IMR-90 (cell line): ENCODE data around the gene MT1X. TPM values are rescaled to one million over a fixed set of nuclear protein-coding genes. Genes with fewer than 3 reads are reported as not detected.

Source experiments
- ATAC-seq: fragments of 200-7000 bp; cut with Tn5 transposase; 2 replicates; pipeline ENCODE4 v1.9.1; 2020; ENCODE audit warnings: low read depth, mild to moderate bottlenecking, moderate library complexity
- BruUV-seq: library from RNA; stranded (reverse); fragments of 400-500 nt; replicated peaks from 2 replicates; lab custom pipeline; 2021; lab: Mats Ljungman, UMichigan
- CTCF ChIA-PET: fragments of 300-600 bp; formaldehyde crosslinking; extraction: SDS; loops from one replicate; lab custom pipeline; 2021; ENCODE audit warnings: antibody characterized with exemption; lab: Yijun Ruan, JAX
- POLR2A ChIA-PET: fragments of 300-600 bp; sonication (Branson Sonifier 250); formaldehyde crosslinking; loops from one replicate; lab custom pipeline; 2022; ENCODE audit warnings: antibody characterized with exemption; ENCODE audit not compliant: unreplicated experiment; lab: Charles Lee
- DNase-seq: peaks from one replicate; pipeline ENCODE4 v3.0.0; 2013
- H2AFZ ChIP-seq: replicated peaks from 2 replicates; pipeline ENCODE3; 2013; ENCODE audit warnings: low read length, mild to moderate bottlenecking; ENCODE audit not compliant: poor library complexity
- H2AK5ac ChIP-seq: 2 replicates; pipeline ENCODE4 v1.6.1; 2013; ENCODE audit warnings: low read depth, low read length, inconsistent platforms
- H2AK9ac ChIP-seq: replicated peaks from 2 replicates; pipeline ENCODE3; 2013; ENCODE audit warnings: mild to moderate bottlenecking, low read depth, low read length, moderate library complexity; ENCODE audit not compliant: poor library complexity
- H2BK120ac ChIP-seq: 2 replicates; pipeline ENCODE4 v1.6.1; 2013; ENCODE audit warnings: low read depth, low read length, inconsistent platforms
- H2BK15ac ChIP-seq: 3 replicates; pipeline ENCODE4 v1.6.1; 2013; ENCODE audit warnings: low read depth, low read length, inconsistent platforms
- H2BK20ac ChIP-seq: 2 replicates; pipeline ENCODE4 v1.6.1; 2013; ENCODE audit warnings: low read depth, mild to moderate bottlenecking, inconsistent platforms, low read length, moderate library complexity
- H2BK5ac ChIP-seq: 2 replicates; pipeline ENCODE4 v1.6.1; 2013; ENCODE audit warnings: mild to moderate bottlenecking, low read depth, low read length, inconsistent platforms; ENCODE audit not compliant: poor library complexity, severe bottlenecking
- H3K14ac ChIP-seq: replicated peaks from 2 replicates; pipeline ENCODE4 v1.6.1; 2013; ENCODE audit warnings: low read depth, low read length, inconsistent platforms
- H3K18ac ChIP-seq: 2 replicates; pipeline ENCODE4 v1.6.1; 2013; ENCODE audit warnings: low read depth, low read length, control low read depth
- H3K23ac ChIP-seq: 2 replicates; pipeline ENCODE4 v1.6.1; 2013; ENCODE audit warnings: low read depth, low read length, inconsistent platforms
- H3K27ac ChIP-seq: 2 replicates; pipeline ENCODE4 v1.5.1; 2013; ENCODE audit warnings: mild to moderate bottlenecking, control low read depth, low read length; ENCODE audit not compliant: insufficient read depth
- H3K27me3 ChIP-seq: 2 replicates; pipeline ENCODE4 v1.6.1; 2013; ENCODE audit warnings: low read length; ENCODE audit not compliant: control insufficient read depth, insufficient read depth
- H3K36me3 ChIP-seq: 2 replicates; pipeline ENCODE4 v1.6.1; 2013; ENCODE audit warnings: low read length, mixed read lengths; ENCODE audit not compliant: control insufficient read depth, insufficient read depth
- H3K4ac ChIP-seq: 2 replicates; pipeline ENCODE4 v1.6.1; 2013; ENCODE audit warnings: low read depth, low read length, inconsistent platforms
- H3K4me1 ChIP-seq: 2 replicates; pipeline ENCODE4 v1.6.1; 2013; ENCODE audit warnings: low read length, mixed read lengths; ENCODE audit not compliant: control insufficient read depth, insufficient read depth
- H3K4me2 ChIP-seq: 2 replicates; pipeline ENCODE4 v1.6.1; 2013; ENCODE audit warnings: low read depth, mild to moderate bottlenecking, control low read depth, low read length, moderate library complexity
- H3K4me3 ChIP-seq: 2 replicates; pipeline ENCODE4 v1.5.1; 2013; ENCODE audit warnings: low read depth, mild to moderate bottlenecking, control low read depth, low read length, moderate library complexity; ENCODE audit not compliant: insufficient read depth
- H3K56ac ChIP-seq: 2 replicates; pipeline ENCODE4 v1.6.1; 2013; ENCODE audit warnings: low read length, inconsistent platforms; ENCODE audit not compliant: insufficient read depth; ENCODE audit errors: extremely low read depth
- H3K79me1 ChIP-seq, 2 experiments: 2 replicates each; pipeline ENCODE4 v1.6.1; 2013; ENCODE audit warnings: low read length in 2 of 2, inconsistent platforms in 1 of 2, low read depth in 1 of 2
- H3K9ac ChIP-seq: 2 replicates; pipeline ENCODE4 v1.6.1; 2013; ENCODE audit warnings: low read depth, low read length, control low read depth
- H3K9me1 ChIP-seq: 2 replicates; pipeline ENCODE4 v1.6.1; 2013; ENCODE audit warnings: low read length, inconsistent platforms; ENCODE audit not compliant: insufficient read depth
- H3K9me3 ChIP-seq: 2 replicates; pipeline ENCODE4 v1.6.1; 2013; ENCODE audit warnings: low read length; ENCODE audit not compliant: control insufficient read depth, insufficient read depth
- H4K20me1 ChIP-seq: 2 replicates; pipeline ENCODE4 v1.6.1; 2013; ENCODE audit warnings: low read length, inconsistent platforms; ENCODE audit not compliant: insufficient read depth
- H4K5ac ChIP-seq: 2 replicates; pipeline ENCODE4 v1.6.1; 2013; ENCODE audit warnings: mild to moderate bottlenecking, low read depth, low read length, control low read depth
- H4K8ac ChIP-seq, 2 experiments: 2 replicates each; pipeline ENCODE4 v1.6.1; 2013; ENCODE audit warnings: low read depth in 2 of 2, low read length in 2 of 2, control low read depth in 1 of 2, inconsistent platforms in 1 of 2
- H4K91ac ChIP-seq: 2 replicates; pipeline ENCODE4 v1.6.1; 2013; ENCODE audit warnings: low read depth, low read length, inconsistent platforms; ENCODE audit not compliant: insufficient read depth
- BHLHE40 ChIP-seq: fragments of 150-350 bp; IDR thresholded peaks from 2 replicates; pipeline ENCODE4 v1.6.1; 2016; ENCODE audit warnings: mild to moderate bottlenecking, low read depth, low read length
- MAZ ChIP-seq: IDR thresholded peaks from 2 replicates; pipeline ENCODE4 v1.6.1; 2012; ENCODE audit warnings: low read depth, mild to moderate bottlenecking, low read length, improper control_type of control experiment, moderate library complexity, borderline replicate concordance
- MXI1 ChIP-seq: IDR thresholded peaks from 2 replicates; pipeline ENCODE4 v1.6.1; 2012; ENCODE audit warnings: low read depth, mild to moderate bottlenecking, low read length, moderate library complexity, borderline replicate concordance
- POLR2A ChIP-seq: IDR thresholded peaks from 2 replicates; pipeline ENCODE4 v1.6.1; 2012; ENCODE audit warnings: mild to moderate bottlenecking, low read depth, low read length
- RAD21 ChIP-seq: IDR thresholded peaks from 2 replicates; pipeline ENCODE4 v1.6.1; 2012; ENCODE audit warnings: low read length, improper control_type of control experiment
- RCOR1 ChIP-seq: IDR thresholded peaks from 2 replicates; pipeline ENCODE4 v1.6.1; 2012; ENCODE audit warnings: mild to moderate bottlenecking, low read length, improper control_type of control experiment; ENCODE audit not compliant: insufficient replicate concordance
- SMC3 ChIP-seq: fragments of 150-350 bp; IDR thresholded peaks from 2 replicates; pipeline ENCODE4 v1.6.1; 2016; ENCODE audit warnings: low read depth, mild to moderate bottlenecking, antibody characterized with exemption, low read length, moderate library complexity
- WGBS, 2 experiments: methylation state at CpG; one replicate each; pipeline versions ENCODE4 v1.1.5 to v1.1.7; 2013; ENCODE audit warnings: missing lambda C conversion rate in 2 of 2; ENCODE audit not compliant: insufficient read length in 1 of 2; ENCODE audit errors: extremely low coverage in 2 of 2; 5-methylcytosine and 5-hydroxymethylcytosine counted together
- dilution Hi-C: fragments of 300-500 bp; cut with HindIII; formaldehyde crosslinking; loops from one replicate; pipeline ENCODE4 v1.14.3; 2018; ENCODE audit warnings: low sequenced_read_pairs; ENCODE audit not compliant: unreplicated experiment
- in situ Hi-C: fragments of 300-500 bp; cut with MboI; formaldehyde crosslinking; loops from 3 replicates; pipeline ENCODE4 v1.14.3; 2019; ENCODE audit warnings: low sequenced_read_pairs, inconsistent platforms, mixed read lengths
- intact Hi-C: fragments of 100-400 bp; cut with micrococcal nuclease; formaldehyde crosslinking; loops from 2 replicates; pipeline ENCODE4 v1.10.0; 2022
- polyA plus RNA-seq, 3 experiments: library from polyadenylated mRNA; depleted of rRNA; stranded (reverse); fragments of >200 nt; gene quantifications; 2 replicates each; pipeline ENCODE4 v1.2.3, GENCODE V29; 2012; ENCODE audit warnings: low replicate concordance in 1 of 3
- total RNA-seq: library from RNA; depleted of rRNA; stranded (reverse); fragments of >200 nt; gene quantifications from 2 replicates; pipeline ENCODE4 v1.2.3, GENCODE V29; 2012
- TF ChIP-seq, protein P1 (sequence below): fragments of 150-350 bp; IDR thresholded peaks from 2 replicates; pipeline ENCODE4 v1.6.1; 2017; ENCODE audit warnings: mild to moderate bottlenecking, antibody characterized with exemption, low read length, low read depth

Gene MT1X
- total and polyA plus RNA-seq, 2 of the 4 experiments (the other 2 are of a cell fraction) = 5.6 to 170 TPM

GRCh38 chr16:56702836-56703235 lies 20.6 kb downstream of the MT1X start:
- Histone ChIP-seq H3K9me3 (no peaks in the 10 kb centered on the region), H3K79me1 (no peaks in the 10 kb centered on the region), H3K4me2 (no peak overlapping the region), H4K5ac (no peak overlapping the region), H2AK9ac (no peak overlapping the region), H3K14ac (no peak overlapping the region), H3K4me3 (no peak overlapping the region), H2AFZ (no peak overlapping the region), H4K8ac (no peak overlapping the region), H4K91ac (no peak overlapping the region), H2BK5ac (no peak overlapping the region), H2BK120ac (no peak overlapping the region), H3K4ac (no peak overlapping the region), H3K9ac (no peak overlapping the region), H3K4me1 (no peaks in the 10 kb centered on the region), H2AK5ac (no peak overlapping the region), H3K27ac (no peak overlapping the region), H2BK15ac (no peak overlapping the region), H3K36me3 (no peaks in the 10 kb centered on the region), H3K18ac (no peak overlapping the region), H3K27me3 (no peaks in the 10 kb centered on the region; the same call in 1 of the 2 replicates), H3K56ac (no peak overlapping the region), H3K23ac (no peak overlapping the region), H3K9me1 (no peaks in the 10 kb centered on the region; the same call in 1 of the 2 replicates), H4K20me1 (no peaks in the 10 kb centered on the region), H2BK20ac (no peak overlapping the region)
- no TSS peak for BruUV-seq
- no peak for ATAC-seq
- in situ Hi-C loops (loop anchor here (5.0 to 25.0 kb wide), 2 partner anchors 126 to 766 kb away; no protein-coding TSS in a partner anchor), dilution Hi-C loops (no loop called here), intact Hi-C loops (loop anchor here (1.0 to 5.0 kb wide), 6 partner anchors 102 to 761 kb away; partner anchors contain the start of genes NUDT21 and OGFOD1)
- ChIA-PET CTCF (interaction anchor here (0.7 to 1.7 kb wide), 9 partner anchors 16 to 367 kb away, joined by 3 to 13 read pairs (median 5); no protein-coding TSS in a partner anchor), POLR2A (interaction anchor here (0.6 kb wide), 1 partner anchor 33 kb away, joined by 3 read pairs; no protein-coding TSS in a partner anchor)
- no peak for DNase-seq
- TF ChIP-seq POLR2A (no peak), RCOR1 (no peak), MXI1 (no peak), MAZ (no peak), RAD21 (no peak), SMC3 (no peak), BHLHE40 (no peak)
- TF ChIP-seq, protein P1, sequence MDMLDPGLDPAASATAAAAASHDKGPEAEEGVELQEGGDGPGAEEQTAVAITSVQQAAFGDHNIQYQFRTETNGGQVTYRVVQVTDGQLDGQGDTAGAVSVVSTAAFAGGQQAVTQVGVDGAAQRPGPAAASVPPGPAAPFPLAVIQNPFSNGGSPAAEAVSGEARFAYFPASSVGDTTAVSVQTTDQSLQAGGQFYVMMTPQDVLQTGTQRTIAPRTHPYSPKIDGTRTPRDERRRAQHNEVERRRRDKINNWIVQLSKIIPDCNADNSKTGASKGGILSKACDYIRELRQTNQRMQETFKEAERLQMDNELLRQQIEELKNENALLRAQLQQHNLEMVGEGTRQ = no peak
- no CpG with 5 or more reads among the region's 5 CpGs for WGBS, 2 experiments
